ENCODE data around the gene EOGT. TPM values are rescaled to one million over a fixed set of nuclear protein-coding genes. Genes with fewer than 3 reads are reported as not detected.

The EOGT gene
- total RNA-seq, 1 donor from 2014 or later: 8.9 TPM

DNA sequence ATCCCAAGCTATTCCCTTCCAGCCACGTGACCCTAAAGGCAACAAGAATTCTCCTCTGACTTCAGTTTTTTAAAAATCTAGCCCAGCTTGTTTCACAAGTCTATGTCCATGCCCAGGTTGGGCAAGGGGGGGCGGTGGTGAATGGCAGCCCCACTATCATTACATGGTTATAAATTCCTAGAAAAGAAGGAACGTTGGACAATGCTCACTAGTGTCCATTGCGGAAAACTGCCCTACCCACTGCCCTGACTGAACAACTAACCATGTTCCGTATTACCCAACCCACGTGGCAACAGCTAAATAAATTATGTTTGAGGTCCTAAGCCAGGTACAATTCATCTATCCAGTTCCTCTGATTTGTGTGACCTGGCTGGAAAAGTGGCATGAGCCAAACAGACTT is 72.4 kb downstream of the EOGT start:
- TF ChIP-seq, protein P1, sequence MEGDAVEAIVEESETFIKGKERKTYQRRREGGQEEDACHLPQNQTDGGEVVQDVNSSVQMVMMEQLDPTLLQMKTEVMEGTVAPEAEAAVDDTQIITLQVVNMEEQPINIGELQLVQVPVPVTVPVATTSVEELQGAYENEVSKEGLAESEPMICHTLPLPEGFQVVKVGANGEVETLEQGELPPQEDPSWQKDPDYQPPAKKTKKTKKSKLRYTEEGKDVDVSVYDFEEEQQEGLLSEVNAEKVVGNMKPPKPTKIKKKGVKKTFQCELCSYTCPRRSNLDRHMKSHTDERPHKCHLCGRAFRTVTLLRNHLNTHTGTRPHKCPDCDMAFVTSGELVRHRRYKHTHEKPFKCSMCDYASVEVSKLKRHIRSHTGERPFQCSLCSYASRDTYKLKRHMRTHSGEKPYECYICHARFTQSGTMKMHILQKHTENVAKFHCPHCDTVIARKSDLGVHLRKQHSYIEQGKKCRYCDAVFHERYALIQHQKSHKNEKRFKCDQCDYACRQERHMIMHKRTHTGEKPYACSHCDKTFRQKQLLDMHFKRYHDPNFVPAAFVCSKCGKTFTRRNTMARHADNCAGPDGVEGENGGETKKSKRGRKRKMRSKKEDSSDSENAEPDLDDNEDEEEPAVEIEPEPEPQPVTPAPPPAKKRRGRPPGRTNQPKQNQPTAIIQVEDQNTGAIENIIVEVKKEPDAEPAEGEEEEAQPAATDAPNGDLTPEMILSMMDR (IDR thresholded peaks at IDR 0.05; ENCODE audit: unreplicated experiment): no peak
- Mint-ChIP-seq H3K27me3 (ENCODE audit: low read depth) (peaks cover 39% of the 10 kb centered on the region), H3K36me3 (no peaks in the 10 kb centered on the region), H3K27ac (no peak overlapping the region), H3K4me3 (no peak overlapping the region), H3K9me3 (no peaks in the 10 kb centered on the region), H3K4me1 (no peaks in the 10 kb centered on the region)
- DNase-seq (ENCODE audit: low spot score in 2 of 2, unreplicated experiment in 2 of 2): no peak

DNA sequence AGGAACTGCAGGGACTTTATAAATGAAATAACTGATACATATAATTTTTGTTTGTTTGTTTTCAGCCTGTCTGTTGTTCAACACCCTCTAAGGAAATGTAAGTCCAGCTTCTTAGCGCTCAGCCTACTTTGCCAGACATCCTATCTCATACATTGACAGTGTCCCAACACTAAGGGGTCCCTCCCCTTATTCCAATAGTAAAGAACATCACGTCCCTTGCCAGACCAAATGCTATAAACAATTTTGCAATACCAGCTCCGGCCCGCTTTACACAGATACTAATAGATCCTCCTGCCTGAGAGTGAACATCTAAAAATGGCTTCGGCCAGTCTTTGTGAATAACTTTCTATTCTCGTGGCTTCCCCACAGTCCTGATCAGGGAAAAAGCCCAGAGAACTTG is 76.6 kb downstream of the EOGT start:
- Mint-ChIP-seq H3K9me3 (no peaks in the 10 kb centered on the region), H3K36me3 (no peaks in the 10 kb centered on the region), H3K27ac (no peak overlapping the region), H3K4me3 (no peak overlapping the region), H3K4me1 (peaks cover 4% of the 10 kb centered on the region), H3K27me3 (ENCODE audit: low read depth) (peaks cover 71% of the 10 kb centered on the region)
- TF ChIP-seq, protein P1 (IDR thresholded peaks at IDR 0.05; ENCODE audit: unreplicated experiment): no peak
- no peak for DNase-seq (ENCODE audit: low spot score in 2 of 2, unreplicated experiment in 2 of 2)

DNA sequence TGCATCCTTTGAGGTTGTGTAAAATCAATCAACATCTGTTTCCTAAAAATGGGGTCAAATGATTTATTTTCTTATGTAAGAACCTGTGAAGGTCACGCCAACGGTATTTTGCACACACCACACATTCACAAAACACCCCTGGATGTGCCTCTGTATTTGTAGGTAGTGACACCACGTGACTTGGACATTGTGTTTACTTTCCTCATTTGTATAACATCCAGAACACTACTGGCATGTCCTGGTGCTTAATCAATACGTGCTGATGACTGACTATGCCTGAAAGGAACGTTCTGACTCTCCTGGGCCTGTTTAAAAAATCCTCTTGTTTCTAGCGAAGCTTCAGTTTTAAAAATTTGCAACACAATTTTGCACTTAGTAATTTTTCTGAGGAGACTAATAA is 77.7 kb downstream of the EOGT start:
- no peak for DNase-seq (ENCODE audit: low spot score in 2 of 2, unreplicated experiment in 2 of 2)
- Mint-ChIP-seq H3K36me3 (no peaks in the 10 kb centered on the region), H3K4me1 (peaks cover 7% of the 10 kb centered on the region), H3K9me3 (no peaks in the 10 kb centered on the region), H3K27ac (no peak overlapping the region), H3K4me3 (no peak overlapping the region), H3K27me3 (ENCODE audit: low read depth) (peaks cover 82% of the 10 kb centered on the region)
- TF ChIP-seq, protein P1 (IDR thresholded peaks at IDR 0.05; ENCODE audit: unreplicated experiment): no peak

DNA sequence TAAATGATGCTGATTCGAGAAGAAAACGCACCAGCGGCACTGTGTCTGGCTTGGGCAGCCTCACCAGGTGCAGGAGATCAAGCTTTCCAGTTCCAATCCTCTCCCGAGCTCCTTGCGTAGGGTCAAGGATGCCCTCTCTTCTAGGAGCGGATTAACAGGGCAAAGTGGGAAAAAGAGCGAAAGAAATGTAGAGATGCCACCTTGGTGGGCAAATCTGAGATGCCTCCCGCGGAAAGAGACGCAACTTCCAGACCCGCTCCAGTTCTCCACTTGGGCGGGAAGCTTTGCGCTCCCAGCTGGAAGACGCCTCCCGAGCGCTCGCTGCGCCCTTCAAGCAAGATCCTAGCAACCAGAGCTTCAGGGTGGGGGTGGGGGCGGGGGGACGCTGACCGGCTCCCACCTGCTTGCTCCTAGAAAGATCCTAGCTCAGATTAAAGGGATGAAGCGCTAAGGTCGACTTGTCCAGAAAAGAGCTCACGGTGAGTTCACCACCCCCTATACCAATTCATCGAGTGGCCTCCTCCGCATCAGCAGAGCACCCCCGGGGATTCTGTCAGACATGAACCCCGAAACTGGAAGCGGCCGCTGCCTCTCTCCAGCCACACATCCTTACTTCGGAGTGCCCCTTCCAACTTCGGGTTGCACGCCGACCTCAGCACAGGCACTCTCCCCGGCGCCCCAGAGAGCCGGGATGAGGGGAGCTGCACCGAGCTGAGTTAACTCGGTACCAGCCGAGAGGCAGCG is 81.9 kb downstream of the EOGT start:
- TF ChIP-seq, protein P1 (IDR thresholded peaks at IDR 0.05; ENCODE audit: unreplicated experiment): no peak
- Mint-ChIP-seq H3K4me3 (peak overlapping the region; percentile 63), H3K27ac (no peak overlapping the region), H3K36me3 (no peaks in the 10 kb centered on the region), H3K4me1 (peaks cover 7% of the 10 kb centered on the region), H3K27me3 (ENCODE audit: low read depth) (peaks cover 92% of the 10 kb centered on the region), H3K9me3 (no peaks in the 10 kb centered on the region)
- DNase-seq (ENCODE audit: low spot score in 2 of 2, unreplicated experiment in 2 of 2): no peak

Small RNA genes within 50 kb of the gene (microRNA-seq; reads per million reads assigned to microRNA genes)
- gene MIR3136: 0.88 reads per million

Other genes starting within 250 kb of the EOGT start
- gene TAFA4, start 81.1 kb downstream of the EOGT start, total RNA-seq: 0.09 TPM in 1 of 3 replicates, not detected in the others
- 39.4 to 41.3 TPM (median 39.4 TPM) in 3 replicates for gene TMF1, start 38.6 kb upstream of the EOGT start, total RNA-seq
- 62.1 to 70.8 TPM (median 67.7 TPM) in 3 replicates for gene UBA3, start 66.7 kb upstream of the EOGT start, total RNA-seq
- 45.6 to 48.9 TPM (median 46.5 TPM) in 3 replicates for gene ARL6IP5, start 71.3 kb upstream of the EOGT start, total RNA-seq
- gene LMOD3, start 108.9 kb upstream of the EOGT start, total RNA-seq: not detected in 3 replicates